Stomach (tissue), 9 donors: ENCODE results near the gene ZNF333. TPM values are rescaled to one million over a fixed set of nuclear protein-coding genes. Genes with fewer than 3 reads are reported as not detected.
A peak's percentile ranks its signal among the peaks of the same experiment; 100 is the strongest.

ENCODE experiments used
- DNase-seq, 2 donors: peaks; one replicate each; pipeline versions ENCODE4 v3.0.0 to v3.0.0-alpha.2; 2013 to 2019
- H3K27ac ChIP-seq, 5 donors: fragments of 200-600 bp in 4 of 5; sonication (generic) in 4 of 5; one replicate each; pipeline ENCODE4 v1.5.1; 2013 to 2019; ENCODE audit warnings: mild to moderate bottlenecking in 1 of 5, moderate library complexity in 1 of 5
- H3K27me3 ChIP-seq, 3 donors: fragments of 200-600 bp; sonication (generic); one replicate each; pipeline ENCODE4 v1.5.1; 2017 to 2019; ENCODE audit warnings: mixed run types in 1 of 3
- H3K36me3 ChIP-seq, 4 donors: fragments of 200-600 bp; sonication (generic); 1 replicate in 3 of 4; 2 replicates in 1 of 4; pipeline ENCODE4 v1.5.1; 2016 to 2019
- H3K4me1 ChIP-seq, 4 donors: fragments of 200-600 bp; sonication (generic); one replicate each; pipeline ENCODE4 v1.5.1; 2016 to 2019
- H3K4me3 ChIP-seq, 4 donors: fragments of 200-600 bp; sonication (generic) in 3 of 4; one replicate each; pipeline ENCODE4 v1.5.1; 2016 to 2019; ENCODE audit warnings: mild to moderate bottlenecking in 1 of 4
- H3K9me3 ChIP-seq, 4 donors: fragments of 200-600 bp; sonication (generic); one replicate each; pipeline ENCODE4 v1.5.1; 2016 to 2019
- CTCF ChIP-seq, 7 experiments: fragments of 450-650 bp in 4 of 7; fragments of 200-600 bp in 3 of 7; sonication (generic) in 3 of 7; IDR thresholded peaks; one replicate each; pipeline ENCODE4 v1.5.1; 2016 to 2019; ENCODE audit warnings: antibody characterized with exemption in 7 of 7, control low read depth in 2 of 7, mild to moderate bottlenecking in 1 of 7
- EP300 ChIP-seq: sonication (generic); formaldehyde crosslinking; IDR thresholded peaks from one replicate; pipeline ENCODE4 v1.6.1; 2017; ENCODE audit warnings: antibody characterized with exemption
- POLR2A ChIP-seq, 4 donors: fragments of 450-650 bp; IDR thresholded peaks; one replicate each; pipeline ENCODE4 v1.6.1; 2016; ENCODE audit warnings: antibody characterized with exemption in 4 of 4, control low read depth in 2 of 4, mild to moderate bottlenecking in 1 of 4, moderate library complexity in 1 of 4
- POLR2AphosphoS5 ChIP-seq, 3 donors: sonication (generic); formaldehyde crosslinking; IDR thresholded peaks; one replicate each; pipeline ENCODE4 v1.6.1; 2016; ENCODE audit warnings: antibody characterized with exemption in 3 of 3
- WGBS, 5 donors: extraction: QIAGEN DNeasy Blood & Tissue Kit in 3 of 5; methylation state at CpG; one replicate each; pipeline versions ENCODE4 v1.1.5 to v1.1.7; 2013 to 2018; 5-methylcytosine and 5-hydroxymethylcytosine counted together
- intact Hi-C: fragments of 100-400 bp; cut with DNase I; formaldehyde crosslinking; loops from one replicate; pipeline ENCODE4 v1.15.1; 2023; ENCODE audit warnings: low total_unique reads
- polyA plus RNA-seq, 3 donors: library from polyadenylated mRNA; stranded (reverse); fragments of 200-250 nt; gene quantifications; one replicate each; pipeline ENCODE4 v1.2.3, GENCODE V29; 2013
- total RNA-seq, 5 donors: library from RNA; depleted of rRNA; stranded (reverse); fragments of >200 nt; gene quantifications; one replicate each; pipeline versions ENCODE4 v1.1.0 to v1.2.3, GENCODE V29; 2014 to 2016
- donor health status: healthy with polysubstance abuse.
- donor health status: Bipolar disorder and iron deficiency.
- donor health status: healthy.

ZNF333 gene
- total and polyA plus RNA-seq, 8 donors, result 3.8 to 25.9 (median 5.2) TPM

DNA sequence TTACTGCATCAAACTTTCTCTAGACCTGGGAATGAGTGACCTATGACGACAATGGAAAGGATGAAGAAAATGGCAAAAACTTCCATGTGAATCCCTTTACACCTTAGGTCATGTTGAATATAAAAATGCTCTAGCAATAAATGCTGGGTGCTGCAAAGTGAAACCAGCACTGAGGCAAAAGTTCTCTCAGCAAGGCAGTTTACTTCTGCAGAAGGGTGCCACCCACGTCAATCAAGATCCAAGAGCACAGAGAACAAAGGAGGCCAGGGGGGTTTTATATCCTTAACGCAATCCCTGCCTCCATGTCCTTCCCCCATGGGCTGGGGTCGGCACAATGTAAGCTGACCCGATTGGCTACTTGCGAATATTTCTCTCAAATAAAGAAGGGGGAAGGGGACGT is 38.7 kb downstream of the ZNF333 start:
- WGBS, 5 donors, result 73 to 88% (median 81%) methylated on average over 7 of the region's 7 CpGs
- Histone ChIP-seq H3K36me3 (peaks cover 0 to 23% (median 7%) of the 10 kb centered on the region in 4 donors), H3K27me3 (no peaks in the 10 kb centered on the region), H3K27ac (no peak overlapping the region), H3K4me1 (no peaks in the 10 kb centered on the region), H3K9me3 (peaks cover 26 to 83% (median 70%) of the 10 kb centered on the region in 4 donors), H3K4me3 (no peak overlapping the region)
- intact Hi-C loops, result no loop called here
- TF ChIP-seq CTCF (IDR thresholded peaks at IDR 0.05), result no peak
- TF ChIP-seq POLR2A (IDR thresholded peaks at IDR 0.05), result no peak
- TF ChIP-seq EP300, result no peak
- peak in 1 of 2 donors; percentile 10 for DNase-seq

GRCh38 chr19:14731200-14731599 is 41.4 kb downstream of the ZNF333 start:
- peaks cover 0 to 9% (median 1%) of the 10 kb centered on the region in 4 donors for H3K36me3 ChIP-seq
- WGBS, 5 donors, result 62 to 70% (median 68%) methylated on average over 10 of the region's 10 CpGs
- peaks cover 15 to 70% (median 44%) of the 10 kb centered on the region in 4 donors for H3K9me3 ChIP-seq
- intact Hi-C loops, result no loop called here
- no peaks in the 10 kb centered on the region for H3K27me3 ChIP-seq
- no peak for TF ChIP-seq CTCF (IDR thresholded peaks at IDR 0.05)
- TF ChIP-seq EP300, result no peak
- no peak for TF ChIP-seq POLR2AphosphoS5 (IDR thresholded peaks at IDR 0.05)
- TF ChIP-seq POLR2A (IDR thresholded peaks at IDR 0.05), result no peak
- H3K4me1 ChIP-seq, result no peaks in the 10 kb centered on the region
- no peak for DNase-seq
- H3K27ac ChIP-seq, result no peak overlapping the region
- no peak overlapping the region for H3K4me3 ChIP-seq

- H3K27me3 ChIP-seq, result no peaks in the 10 kb centered on the region
- DNase-seq, result no peak
- H3K4me3 ChIP-seq, result no peak overlapping the region
- TF ChIP-seq CTCF (IDR thresholded peaks at IDR 0.05) (no peak), POLR2A (IDR thresholded peaks at IDR 0.05) (no peak), POLR2AphosphoS5 (IDR thresholded peaks at IDR 0.05) (no peak), EP300 (no peak)
- H3K4me1 ChIP-seq, result no peaks in the 10 kb centered on the region
- H3K36me3 ChIP-seq, result peaks cover 0 to 9% (median 0%) of the 10 kb centered on the region in 4 donors
- no peak overlapping the region for H3K27ac ChIP-seq
- H3K9me3 ChIP-seq, result peaks cover 6 to 57% (median 31%) of the 10 kb centered on the region in 4 donors
- intact Hi-C loops, result no loop called here
These were observed 42.7 kb downstream of the ZNF333 start for GRCh38 chr19:14732510-14732909.

- Histone ChIP-seq H3K36me3 (peaks cover 0 to 13% (median 0%) of the 10 kb centered on the region in 4 donors), H3K9me3 (peaks cover 5 to 47% (median 21%) of the 10 kb centered on the region in 4 donors), H3K4me1 (no peaks in the 10 kb centered on the region), H3K4me3 (no peak overlapping the region), H3K27ac (no peak overlapping the region), H3K27me3 (no peaks in the 10 kb centered on the region)
- no peak for TF ChIP-seq POLR2A (IDR thresholded peaks at IDR 0.05)
- TF ChIP-seq POLR2AphosphoS5 (IDR thresholded peaks at IDR 0.05), result no peak
- no peak for TF ChIP-seq CTCF (IDR thresholded peaks at IDR 0.05)
- TF ChIP-seq EP300, result no peak
- intact Hi-C loops, result no loop called here
- DNase-seq, result no peak
- 25 to 85% (median 54%) methylated on average over 1 of the region's 1 CpG for WGBS, 5 donors
These were observed 43.7 kb downstream of the ZNF333 start for GRCh38 chr19:14733574-14733973.
